Astrocyte (in vitro differentiated cells and primary cell): Measurements from ENCODE around the gene TMEM271. TPM values are rescaled to one million over a fixed set of nuclear protein-coding genes. Genes with fewer than 3 reads are reported as not detected.

Experiments
- DNase-seq: peaks from one replicate; pipeline ENCODE4 v3.0.0-alpha.2; 2010; ENCODE audit warnings: low read depth
- FAIRE-seq: peaks from 2 replicates; lab custom pipeline; 2011; peaks lifted over from hg19 to GRCh38; lab: Jason Lieb, UNC
- H2AFZ ChIP-seq: 2 replicates; pipeline ENCODE4 v1.6.0; 2012; ENCODE audit warnings: low read depth, low read length, inconsistent platforms
- H3K27ac ChIP-seq: 2 replicates; pipeline ENCODE4 v1.5.1; 2011; ENCODE audit warnings: low read depth, low read length, inconsistent platforms
- H3K27me3 ChIP-seq: 2 replicates; pipeline ENCODE4 v1.6.0; 2011; ENCODE audit warnings: low read length, inconsistent platforms; ENCODE audit not compliant: insufficient read depth
- H3K36me3 ChIP-seq: 2 replicates; pipeline ENCODE4 v1.5.1; 2011; ENCODE audit warnings: low read length, inconsistent platforms; ENCODE audit not compliant: insufficient read depth
- H3K4me1 ChIP-seq: 2 replicates; pipeline ENCODE4 v1.5.1; 2011; ENCODE audit warnings: low read length, inconsistent platforms; ENCODE audit not compliant: insufficient read depth
- H3K4me2 ChIP-seq: 2 replicates; pipeline ENCODE4 v1.6.0; 2012; ENCODE audit warnings: low read length, inconsistent platforms
- H3K4me3 ChIP-seq: 2 replicates; pipeline ENCODE4 v1.5.1; 2011; ENCODE audit warnings: low read depth, mild to moderate bottlenecking, low read length, inconsistent platforms; ENCODE audit not compliant: insufficient read depth
- H3K79me2 ChIP-seq: 2 replicates; pipeline ENCODE4 v1.6.0; 2012; ENCODE audit warnings: mild to moderate bottlenecking, low read length, inconsistent platforms; ENCODE audit not compliant: insufficient read depth
- H3K9ac ChIP-seq: 2 replicates; pipeline ENCODE4 v1.6.0; 2012; ENCODE audit warnings: mild to moderate bottlenecking, low read length, inconsistent platforms
- H3K9me3 ChIP-seq: 2 replicates; pipeline ENCODE4 v1.5.1; 2012; ENCODE audit warnings: low read depth, mild to moderate bottlenecking, low read length, inconsistent platforms; ENCODE audit not compliant: insufficient read depth
- H4K20me1 ChIP-seq: 2 replicates; pipeline ENCODE4 v1.6.0; 2012; ENCODE audit warnings: low read length, inconsistent platforms; ENCODE audit not compliant: insufficient read depth
- H3K27ac Mint-ChIP-seq: one replicate; pipeline ENCODE4 v1.8.0; 2021; ENCODE audit warnings: mild to moderate bottlenecking, mixed read lengths; ENCODE audit not compliant: unreplicated experiment
- H3K27me3 Mint-ChIP-seq: one replicate; pipeline ENCODE4 v1.8.0; 2021; ENCODE audit warnings: low read depth, mixed read lengths; ENCODE audit not compliant: unreplicated experiment
- H3K36me3 Mint-ChIP-seq: one replicate; pipeline ENCODE4 v1.8.0; 2021; ENCODE audit warnings: low read depth, mixed read lengths; ENCODE audit not compliant: unreplicated experiment
- H3K4me1 Mint-ChIP-seq: one replicate; pipeline ENCODE4 v1.8.0; 2021; ENCODE audit warnings: low read depth, mixed read lengths; ENCODE audit not compliant: unreplicated experiment
- H3K4me3 Mint-ChIP-seq: one replicate; pipeline ENCODE4 v1.8.0; 2021; ENCODE audit warnings: mild to moderate bottlenecking, moderate library complexity, mixed read lengths; ENCODE audit not compliant: unreplicated experiment
- H3K9me3 Mint-ChIP-seq: one replicate; pipeline ENCODE4 v1.8.0; 2021; ENCODE audit warnings: mild to moderate bottlenecking, mixed read lengths; ENCODE audit not compliant: unreplicated experiment
- CTCF ChIP-seq: IDR thresholded peaks from 2 replicates; pipeline ENCODE4 v1.5.1; 2011; ENCODE audit warnings: low read depth, mild to moderate bottlenecking, inconsistent platforms, low read length, moderate library complexity; ENCODE audit not compliant: insufficient read depth
- EZH2 ChIP-seq: IDR thresholded peaks from 2 replicates; pipeline ENCODE4 v1.6.1; 2012; ENCODE audit warnings: mild to moderate bottlenecking, low read length, inconsistent platforms; ENCODE audit not compliant: insufficient read depth
- total RNA-seq: library from RNA; stranded (reverse); gene quantifications from 2 replicates; pipeline ENCODE4 v1.2.1, GENCODE V29; 2021

Gene TMEM271
- total RNA-seq, 1 donor from 2014 or later, result 4.4 TPM

- FAIRE-seq (no peak), DNase-seq (no peak)
- Histone ChIP-seq H3K79me2 (no peaks in the 10 kb centered on the region), H2AFZ (no peak overlapping the region), H3K4me2 (no peak overlapping the region), H3K27me3 (no peaks in the 10 kb centered on the region), H3K4me3 (no peak overlapping the region), H3K9ac (no peak overlapping the region), H3K36me3 (no peaks in the 10 kb centered on the region), H4K20me1 (no peaks in the 10 kb centered on the region), H3K4me1 (no peaks in the 10 kb centered on the region), H3K27ac (no peak overlapping the region), H3K9me3 (peaks cover 8% of the 10 kb centered on the region)
- peaks cover 3% of the 10 kb centered on the region for H3K4me1 Mint-ChIP-seq
- peaks cover 2% of the 10 kb centered on the region for H3K36me3 Mint-ChIP-seq
- no peak overlapping the region for H3K4me3 Mint-ChIP-seq
- peaks cover 41% of the 10 kb centered on the region for H3K27me3 Mint-ChIP-seq
- peaks cover 2% of the 10 kb centered on the region for H3K9me3 Mint-ChIP-seq
- no peak overlapping the region for H3K27ac Mint-ChIP-seq
- TF ChIP-seq EZH2 (no peak), CTCF (no peak)
These were observed 41.8 kb upstream of the TMEM271 start for GRCh38 chr4:617644-618641.

- Histone ChIP-seq H3K79me2 (no peaks in the 10 kb centered on the region), H3K4me1 (no peaks in the 10 kb centered on the region), H2AFZ (no peak overlapping the region), H4K20me1 (no peaks in the 10 kb centered on the region), H3K4me2 (no peak overlapping the region), H3K9ac (no peak overlapping the region), H3K36me3 (no peaks in the 10 kb centered on the region), H3K27ac (no peak overlapping the region), H3K9me3 (peaks cover 5% of the 10 kb centered on the region), H3K27me3 (no peaks in the 10 kb centered on the region), H3K4me3 (no peak overlapping the region)
- Mint-ChIP-seq H3K27me3 (peaks cover 38% of the 10 kb centered on the region), H3K9me3 (peaks cover 2% of the 10 kb centered on the region), H3K4me3 (no peak overlapping the region), H3K4me1 (peaks cover 3% of the 10 kb centered on the region), H3K36me3 (peaks cover 2% of the 10 kb centered on the region), H3K27ac (no peak overlapping the region)
- TF ChIP-seq CTCF (no peak), EZH2 (no peak)
- FAIRE-seq (no peak), DNase-seq (no peak)
These were observed 41.0 kb upstream of the TMEM271 start for GRCh38 chr4:616911-617643.
